ENCODE data around the gene OCA2.

DNA sequence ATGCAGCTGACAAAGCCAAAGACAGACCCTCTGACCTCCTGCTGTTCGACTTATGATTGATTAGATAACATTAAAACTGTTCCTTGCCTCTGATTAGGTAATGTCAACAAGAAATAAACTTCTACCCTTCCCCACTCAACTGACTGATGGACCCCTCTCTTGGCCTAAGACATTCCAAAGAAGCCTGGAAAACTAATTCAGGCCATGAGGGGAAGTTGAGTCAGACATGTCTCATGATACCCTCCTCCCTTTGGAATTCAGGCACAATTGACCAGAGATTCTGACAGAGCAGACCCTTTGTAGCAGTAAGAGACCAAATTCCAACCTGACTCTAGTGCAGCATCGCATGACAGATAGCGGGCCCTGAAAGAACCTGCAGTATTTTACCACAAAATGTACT is 354.5 kb downstream of the OCA2 start:
- TF ChIP-seq CTCF (IDR thresholded peaks at IDR 0.05; ENCODE audit: poor library complexity, severe bottlenecking) (no peak), POLR2AphosphoS5 (IDR thresholded peaks at IDR 0.05) (no peak), EP300 (conservative IDR thresholded peaks at IDR 0.05; ENCODE audit: poor library complexity, severe bottlenecking) (no peak)
- TF ChIP-seq, protein P1, sequence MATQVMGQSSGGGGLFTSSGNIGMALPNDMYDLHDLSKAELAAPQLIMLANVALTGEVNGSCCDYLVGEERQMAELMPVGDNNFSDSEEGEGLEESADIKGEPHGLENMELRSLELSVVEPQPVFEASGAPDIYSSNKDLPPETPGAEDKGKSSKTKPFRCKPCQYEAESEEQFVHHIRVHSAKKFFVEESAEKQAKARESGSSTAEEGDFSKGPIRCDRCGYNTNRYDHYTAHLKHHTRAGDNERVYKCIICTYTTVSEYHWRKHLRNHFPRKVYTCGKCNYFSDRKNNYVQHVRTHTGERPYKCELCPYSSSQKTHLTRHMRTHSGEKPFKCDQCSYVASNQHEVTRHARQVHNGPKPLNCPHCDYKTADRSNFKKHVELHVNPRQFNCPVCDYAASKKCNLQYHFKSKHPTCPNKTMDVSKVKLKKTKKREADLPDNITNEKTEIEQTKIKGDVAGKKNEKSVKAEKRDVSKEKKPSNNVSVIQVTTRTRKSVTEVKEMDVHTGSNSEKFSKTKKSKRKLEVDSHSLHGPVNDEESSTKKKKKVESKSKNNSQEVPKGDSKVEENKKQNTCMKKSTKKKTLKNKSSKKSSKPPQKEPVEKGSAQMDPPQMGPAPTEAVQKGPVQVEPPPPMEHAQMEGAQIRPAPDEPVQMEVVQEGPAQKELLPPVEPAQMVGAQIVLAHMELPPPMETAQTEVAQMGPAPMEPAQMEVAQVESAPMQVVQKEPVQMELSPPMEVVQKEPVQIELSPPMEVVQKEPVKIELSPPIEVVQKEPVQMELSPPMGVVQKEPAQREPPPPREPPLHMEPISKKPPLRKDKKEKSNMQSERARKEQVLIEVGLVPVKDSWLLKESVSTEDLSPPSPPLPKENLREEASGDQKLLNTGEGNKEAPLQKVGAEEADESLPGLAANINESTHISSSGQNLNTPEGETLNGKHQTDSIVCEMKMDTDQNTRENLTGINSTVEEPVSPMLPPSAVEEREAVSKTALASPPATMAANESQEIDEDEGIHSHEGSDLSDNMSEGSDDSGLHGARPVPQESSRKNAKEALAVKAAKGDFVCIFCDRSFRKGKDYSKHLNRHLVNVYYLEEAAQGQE (IDR thresholded peaks at IDR 0.05; ENCODE audit: borderline replicate concordance): no peak

Measured in neural cell (in vitro differentiated cells).